GM12878 (cell line): ENCODE results near the gene ZNF823.

ENCODE experiments used
- EGR1 ChIP-seq, 2 experiments: IDR thresholded peaks; 1 replicate in 1 of 2; 2 replicates in 1 of 2; pipeline ENCODE4 v1.6.1; 2011 to 2012; ENCODE audit warnings: low read depth in 2 of 2, low read length in 2 of 2, borderline replicate concordance in 1 of 2, mild to moderate bottlenecking in 1 of 2, moderate library complexity in 1 of 2
- EP300 ChIP-seq, 2 experiments: fragments of 150-350 bp in 1 of 2; IDR thresholded peaks; 2 replicates each; pipeline ENCODE4 v1.6.1; 2011 to 2012; ENCODE audit warnings: low read depth in 2 of 2, low read length in 2 of 2, borderline replicate concordance in 1 of 2, improper control_type of control experiment in 1 of 2, inconsistent platforms in 1 of 2; ENCODE audit not compliant: control insufficient read depth in 1 of 2
- MXI1 ChIP-seq: fragments of 150-350 bp; IDR thresholded peaks from 2 replicates; pipeline ENCODE4 v1.6.1; 2011; ENCODE audit warnings: low read depth, mild to moderate bottlenecking, inconsistent platforms, low read length, improper control_type of control experiment
- MYC ChIP-seq: IDR thresholded peaks from 2 replicates; pipeline ENCODE4 v1.6.1; 2011; ENCODE audit warnings: mild to moderate bottlenecking, low read length, moderate library complexity, inconsistent platforms; ENCODE audit not compliant: insufficient read depth, insufficient replicate concordance, insufficient read length, severe bottlenecking
- NRF1 ChIP-seq: conservative IDR thresholded peaks from 2 replicates; pipeline ENCODE4 v1.6.1; 2011; ENCODE audit warnings: mild to moderate bottlenecking, low read depth, low read length, improper control_type of control experiment
- POLR2AphosphoS2 ChIP-seq: IDR thresholded peaks from 2 replicates; pipeline ENCODE4 v1.6.1; 2011; ENCODE audit warnings: low read depth, mild to moderate bottlenecking, low read length, improper control_type of control experiment, moderate library complexity
- RELA ChIP-seq: fragments of 450-650 bp; IDR thresholded peaks from 2 replicates; pipeline ENCODE4 v1.8.0; 2014; ENCODE audit warnings: borderline replicate concordance; ENCODE audit not compliant: partially characterized antibody
- TCF12 ChIP-seq: IDR thresholded peaks from 2 replicates; pipeline ENCODE4 v1.6.1; 2011; ENCODE audit warnings: low read depth, mild to moderate bottlenecking, low read length
- TF ChIP-seq, protein P1 (sequence below): IDR thresholded peaks from 2 replicates; pipeline ENCODE4 v1.6.1; 2011; ENCODE audit warnings: borderline replicate concordance, low read depth, mild to moderate bottlenecking, moderate library complexity, mixed read lengths, low read length; ENCODE audit not compliant: insufficient read depth; ENCODE audit errors: extremely low read length
- TF ChIP-seq, protein P2 (sequence below), 3 experiments: IDR thresholded peaks in 2 of 3; conservative IDR thresholded peaks in 1 of 3; 2 replicates each; pipeline ENCODE4 v1.5.1; 2011; ENCODE audit warnings: low read depth in 3 of 3, low read length in 3 of 3, mild to moderate bottlenecking in 3 of 3, control low read depth in 2 of 3, moderate library complexity in 2 of 3, inconsistent platforms in 1 of 3, mixed read lengths in 1 of 3; ENCODE audit not compliant: control insufficient read depth in 2 of 3, insufficient read depth in 1 of 3; ENCODE audit errors: extremely low read depth in 1 of 3

DNA sequence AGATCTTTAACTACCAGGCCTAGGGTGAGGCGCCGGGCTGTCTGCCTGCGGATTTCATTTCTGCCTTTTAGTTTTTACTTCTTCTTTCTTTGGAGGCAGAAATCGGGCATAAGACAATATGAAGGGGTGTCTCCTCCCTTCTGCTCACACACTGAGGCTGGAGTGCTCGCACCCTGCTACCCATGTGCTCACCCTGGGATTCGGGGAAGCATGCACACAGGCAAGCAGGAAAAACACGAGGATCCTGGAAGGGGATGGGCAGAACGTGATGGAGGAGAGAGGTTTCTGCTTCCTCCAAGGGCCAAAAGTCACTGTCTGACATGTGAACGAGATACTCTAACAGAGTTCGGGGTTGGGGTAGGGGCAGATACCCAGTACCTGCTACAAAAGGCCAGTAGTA lies 28.4 kb downstream of the ZNF823 start:
- TF ChIP-seq, protein P1, sequence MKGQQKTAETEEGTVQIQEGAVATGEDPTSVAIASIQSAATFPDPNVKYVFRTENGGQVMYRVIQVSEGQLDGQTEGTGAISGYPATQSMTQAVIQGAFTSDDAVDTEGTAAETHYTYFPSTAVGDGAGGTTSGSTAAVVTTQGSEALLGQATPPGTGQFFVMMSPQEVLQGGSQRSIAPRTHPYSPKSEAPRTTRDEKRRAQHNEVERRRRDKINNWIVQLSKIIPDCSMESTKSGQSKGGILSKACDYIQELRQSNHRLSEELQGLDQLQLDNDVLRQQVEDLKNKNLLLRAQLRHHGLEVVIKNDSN: no peak
- TF ChIP-seq, protein P2, sequence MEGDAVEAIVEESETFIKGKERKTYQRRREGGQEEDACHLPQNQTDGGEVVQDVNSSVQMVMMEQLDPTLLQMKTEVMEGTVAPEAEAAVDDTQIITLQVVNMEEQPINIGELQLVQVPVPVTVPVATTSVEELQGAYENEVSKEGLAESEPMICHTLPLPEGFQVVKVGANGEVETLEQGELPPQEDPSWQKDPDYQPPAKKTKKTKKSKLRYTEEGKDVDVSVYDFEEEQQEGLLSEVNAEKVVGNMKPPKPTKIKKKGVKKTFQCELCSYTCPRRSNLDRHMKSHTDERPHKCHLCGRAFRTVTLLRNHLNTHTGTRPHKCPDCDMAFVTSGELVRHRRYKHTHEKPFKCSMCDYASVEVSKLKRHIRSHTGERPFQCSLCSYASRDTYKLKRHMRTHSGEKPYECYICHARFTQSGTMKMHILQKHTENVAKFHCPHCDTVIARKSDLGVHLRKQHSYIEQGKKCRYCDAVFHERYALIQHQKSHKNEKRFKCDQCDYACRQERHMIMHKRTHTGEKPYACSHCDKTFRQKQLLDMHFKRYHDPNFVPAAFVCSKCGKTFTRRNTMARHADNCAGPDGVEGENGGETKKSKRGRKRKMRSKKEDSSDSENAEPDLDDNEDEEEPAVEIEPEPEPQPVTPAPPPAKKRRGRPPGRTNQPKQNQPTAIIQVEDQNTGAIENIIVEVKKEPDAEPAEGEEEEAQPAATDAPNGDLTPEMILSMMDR (IDR thresholded peaks at IDR 0.05 in 2 of 3, conservative IDR thresholded peaks at IDR 0.05 in 1 of 3; ENCODE audit: control insufficient read depth in 2 of 3, extremely low read depth in 1 of 3, insufficient read depth in 1 of 3, low read depth in 3 of 3, low read length in 3 of 3): no peak
- no peak for TF ChIP-seq MXI1
- no peak for TF ChIP-seq MYC
- TF ChIP-seq POLR2AphosphoS2: no peak
- no peak for TF ChIP-seq EGR1 (IDR thresholded peaks at IDR 0.05; ENCODE audit: borderline replicate concordance in 1 of 2, low read depth in 2 of 2, low read length in 2 of 2)
- no peak for TF ChIP-seq TCF12
- no peak for TF ChIP-seq EP300 (IDR thresholded peaks at IDR 0.05; ENCODE audit: borderline replicate concordance in 1 of 2, control insufficient read depth in 1 of 2, low read depth in 2 of 2, low read length in 2 of 2)
- TF ChIP-seq RELA: no peak
- no peak for TF ChIP-seq NRF1
